ENCODE data around the gene CATSPER4. TPM values are rescaled to one million over a fixed set of nuclear protein-coding genes. Genes with fewer than 3 reads are reported as not detected.

CATSPER4 gene
- total RNA-seq, 3 donors from 2014 or later (not counting 1 experiment from before 2014, with no cell fraction given), result not detected

GRCh38 chr1:26213335-26213905 lies 23.0 kb downstream of the CATSPER4 start:
- peaks cover 7 to 13% of the 10 kb centered on the region in 2 donors for H3K27me3 Mint-ChIP-seq (ENCODE audit: low read depth in 2 of 2)
- TF ChIP-seq CTCF (IDR thresholded peaks at IDR 0.05), result no peak

GRCh38 chr1:26215246-26215645 lies 24.8 kb downstream of the CATSPER4 start:
- no peaks in the 10 kb centered on the region for H3K4me1 ChIP-seq (ENCODE audit: control insufficient read depth, insufficient read depth, low read length)
- no peaks in the 10 kb centered on the region for H3K9me3 ChIP-seq (ENCODE audit: control insufficient read depth, insufficient read depth, low read length)
- H3K9me3 Mint-ChIP-seq, result no peaks in the 10 kb centered on the region
- no peak overlapping the region for H3K4me3 Mint-ChIP-seq
- H3K27me3 Mint-ChIP-seq (ENCODE audit: low read depth in 2 of 2), result peaks cover 0 to 5% of the 10 kb centered on the region in 2 donors
- ATAC-seq (no peak), DNase-seq (no peak)
- no peak for TF ChIP-seq CTCF (IDR thresholded peaks at IDR 0.05)
- WGBS (ENCODE audit: insufficient coverage), result 52% methylated on average over 3 of the region's 3 CpGs
- H3K27ac ChIP-seq (ENCODE audit: low read length), result no peak overlapping the region
- H3K4me3 ChIP-seq (ENCODE audit: low read length), result no peak overlapping the region
- H3K4me1 Mint-ChIP-seq, result no peaks in the 10 kb centered on the region
- H3K36me3 ChIP-seq (ENCODE audit: control insufficient read depth, insufficient read depth, low read length), result no peaks in the 10 kb centered on the region
- H3K27me3 ChIP-seq (ENCODE audit: control insufficient read depth, insufficient read depth, low read length), result no peaks in the 10 kb centered on the region
- no peak overlapping the region for H3K27ac Mint-ChIP-seq
- no peaks in the 10 kb centered on the region for H3K36me3 Mint-ChIP-seq
- intact Hi-C loops (cut with micrococcal nuclease), result no loop called here

More at GRCh38 chr1:26213335-26213905, 23.0 kb downstream of the CATSPER4 start:
- Mint-ChIP-seq H3K9me3 (no peaks in the 10 kb centered on the region), H3K27ac (no peak overlapping the region), H3K36me3 (no peaks in the 10 kb centered on the region), H3K4me1 (no peaks in the 10 kb centered on the region), H3K4me3 (no peak overlapping the region)
- intact Hi-C loops (cut with micrococcal nuclease), result no loop called here
- Histone ChIP-seq H3K27ac (ENCODE audit: low read length) (no peak overlapping the region), H3K4me1 (ENCODE audit: control insufficient read depth, insufficient read depth, low read length) (no peaks in the 10 kb centered on the region), H3K4me3 (ENCODE audit: low read length) (no peak overlapping the region), H3K36me3 (ENCODE audit: control insufficient read depth, insufficient read depth, low read length) (no peaks in the 10 kb centered on the region), H3K27me3 (ENCODE audit: control insufficient read depth, insufficient read depth, low read length) (no peaks in the 10 kb centered on the region), H3K9me3 (ENCODE audit: control insufficient read depth, insufficient read depth, low read length) (no peaks in the 10 kb centered on the region)
- ATAC-seq (no peak), DNase-seq (no peak)
- 92% methylated on average over 6 of the region's 6 CpGs for WGBS (ENCODE audit: insufficient coverage)

GRCh38 chr1:26218906-26219494 lies 28.6 kb downstream of the CATSPER4 start:
- no peaks in the 10 kb centered on the region for H3K36me3 ChIP-seq (ENCODE audit: control insufficient read depth, insufficient read depth, low read length)
- Mint-ChIP-seq H3K9me3 (no peaks in the 10 kb centered on the region), H3K36me3 (no peaks in the 10 kb centered on the region), H3K27me3 (ENCODE audit: low read depth in 2 of 2) (peaks cover 0 to 2% of the 10 kb centered on the region in 2 donors), H3K4me1 (no peaks in the 10 kb centered on the region), H3K27ac (no peak overlapping the region), H3K4me3 (no peak overlapping the region)
- H3K27ac ChIP-seq (ENCODE audit: low read length), result no peak overlapping the region
- TF ChIP-seq CTCF (IDR thresholded peaks at IDR 0.05), result no peak
- 86% methylated on average over 11 of the region's 11 CpGs for WGBS (ENCODE audit: insufficient coverage)
- intact Hi-C loops (cut with micrococcal nuclease), result no loop called here
- no peaks in the 10 kb centered on the region for H3K27me3 ChIP-seq (ENCODE audit: control insufficient read depth, insufficient read depth, low read length)
- H3K4me3 ChIP-seq (ENCODE audit: low read length), result no peak overlapping the region
- DNase-seq (no peak), ATAC-seq (no peak)
- H3K4me1 ChIP-seq (ENCODE audit: control insufficient read depth, insufficient read depth, low read length), result no peaks in the 10 kb centered on the region
- no peaks in the 10 kb centered on the region for H3K9me3 ChIP-seq (ENCODE audit: control insufficient read depth, insufficient read depth, low read length)
